ENCODE measurements around the gene TNPO3.

Gene TNPO3

GRCh38 chr7:128912281-128912680, 142.6 kb downstream of the TNPO3 start:
- TF ChIP-seq MYC (IDR thresholded peaks at IDR 0.05; ENCODE audit: low read depth, low read length) = no peak
- TF ChIP-seq, protein P1, sequence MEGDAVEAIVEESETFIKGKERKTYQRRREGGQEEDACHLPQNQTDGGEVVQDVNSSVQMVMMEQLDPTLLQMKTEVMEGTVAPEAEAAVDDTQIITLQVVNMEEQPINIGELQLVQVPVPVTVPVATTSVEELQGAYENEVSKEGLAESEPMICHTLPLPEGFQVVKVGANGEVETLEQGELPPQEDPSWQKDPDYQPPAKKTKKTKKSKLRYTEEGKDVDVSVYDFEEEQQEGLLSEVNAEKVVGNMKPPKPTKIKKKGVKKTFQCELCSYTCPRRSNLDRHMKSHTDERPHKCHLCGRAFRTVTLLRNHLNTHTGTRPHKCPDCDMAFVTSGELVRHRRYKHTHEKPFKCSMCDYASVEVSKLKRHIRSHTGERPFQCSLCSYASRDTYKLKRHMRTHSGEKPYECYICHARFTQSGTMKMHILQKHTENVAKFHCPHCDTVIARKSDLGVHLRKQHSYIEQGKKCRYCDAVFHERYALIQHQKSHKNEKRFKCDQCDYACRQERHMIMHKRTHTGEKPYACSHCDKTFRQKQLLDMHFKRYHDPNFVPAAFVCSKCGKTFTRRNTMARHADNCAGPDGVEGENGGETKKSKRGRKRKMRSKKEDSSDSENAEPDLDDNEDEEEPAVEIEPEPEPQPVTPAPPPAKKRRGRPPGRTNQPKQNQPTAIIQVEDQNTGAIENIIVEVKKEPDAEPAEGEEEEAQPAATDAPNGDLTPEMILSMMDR (IDR thresholded peaks at IDR 0.05; ENCODE audit: low read depth, low read length) = no peak
- TF ChIP-seq, protein P2, sequence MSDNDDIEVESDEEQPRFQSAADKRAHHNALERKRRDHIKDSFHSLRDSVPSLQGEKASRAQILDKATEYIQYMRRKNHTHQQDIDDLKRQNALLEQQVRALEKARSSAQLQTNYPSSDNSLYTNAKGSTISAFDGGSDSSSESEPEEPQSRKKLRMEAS (IDR thresholded peaks at IDR 0.05; ENCODE audit: low read depth, low read length) = no peak
- no peak for TF ChIP-seq POLR2A (IDR thresholded peaks at IDR 0.05; ENCODE audit: extremely low read depth, insufficient read length)
- no peak overlapping the region for H3K4me3 ChIP-seq (ENCODE audit: low read depth, low read length)
- DNase-seq (ENCODE audit: low read depth) = no peak

GRCh38 chr7:128911423-128912031, 143.4 kb downstream of the TNPO3 start:
- DNase-seq (ENCODE audit: low read depth) = peak; percentile 41
- no peak overlapping the region for H3K4me3 ChIP-seq (ENCODE audit: low read depth, low read length)

DNA sequence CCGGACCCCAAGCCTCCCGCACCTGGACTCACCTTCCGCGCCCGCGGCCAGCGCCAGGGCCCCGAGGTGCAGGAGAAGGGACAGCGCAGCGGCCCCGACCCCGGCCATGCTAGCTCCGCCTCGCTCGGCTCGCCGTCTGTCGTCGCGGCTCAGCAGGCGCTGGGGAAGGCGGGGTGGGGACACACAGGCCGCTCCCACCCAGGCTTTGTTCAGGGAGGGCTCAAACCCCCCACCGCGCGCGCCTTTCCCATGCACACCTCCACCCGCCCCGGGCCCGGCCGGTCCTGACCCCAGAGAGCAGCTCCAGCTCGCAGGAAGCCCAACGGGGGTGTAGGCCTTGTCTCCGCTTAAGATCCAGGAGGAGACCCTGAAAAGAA, 144.4 kb downstream of the TNPO3 start, which contains the start of gene KCP:
Gene KCP, minus strand, starts transcription at position 141 of the 377 bp plus-strand sequence. Its CDS starts 33 bp downstream, at position 108.
- no peak within 1 kb of the TSS for H3K4me3 ChIP-seq (ENCODE audit: low read depth, low read length)
- no peak for DNase-seq (ENCODE audit: low read depth)
- TF ChIP-seq, protein P2 (IDR thresholded peaks at IDR 0.05; ENCODE audit: low read depth, low read length) = no peak
- TF ChIP-seq, protein P1 (IDR thresholded peaks at IDR 0.05; ENCODE audit: low read depth, low read length) = no peak
- no peak for TF ChIP-seq MYC (IDR thresholded peaks at IDR 0.05; ENCODE audit: low read depth, low read length)
- TF ChIP-seq POLR2A (IDR thresholded peaks at IDR 0.05; ENCODE audit: extremely low read depth, insufficient read length) = no peak

More at GRCh38 chr7:128911423-128912031, 143.4 kb downstream of the TNPO3 start:
- TF ChIP-seq POLR2A (IDR thresholded peaks at IDR 0.05; ENCODE audit: extremely low read depth, insufficient read length) (no peak), MYC (IDR thresholded peaks at IDR 0.05; ENCODE audit: low read depth, low read length) (no peak)
- TF ChIP-seq, protein P1 (IDR thresholded peaks at IDR 0.05; ENCODE audit: low read depth, low read length) = no peak
- TF ChIP-seq, protein P2 (IDR thresholded peaks at IDR 0.05; ENCODE audit: low read depth, low read length) = no peak

DNA sequence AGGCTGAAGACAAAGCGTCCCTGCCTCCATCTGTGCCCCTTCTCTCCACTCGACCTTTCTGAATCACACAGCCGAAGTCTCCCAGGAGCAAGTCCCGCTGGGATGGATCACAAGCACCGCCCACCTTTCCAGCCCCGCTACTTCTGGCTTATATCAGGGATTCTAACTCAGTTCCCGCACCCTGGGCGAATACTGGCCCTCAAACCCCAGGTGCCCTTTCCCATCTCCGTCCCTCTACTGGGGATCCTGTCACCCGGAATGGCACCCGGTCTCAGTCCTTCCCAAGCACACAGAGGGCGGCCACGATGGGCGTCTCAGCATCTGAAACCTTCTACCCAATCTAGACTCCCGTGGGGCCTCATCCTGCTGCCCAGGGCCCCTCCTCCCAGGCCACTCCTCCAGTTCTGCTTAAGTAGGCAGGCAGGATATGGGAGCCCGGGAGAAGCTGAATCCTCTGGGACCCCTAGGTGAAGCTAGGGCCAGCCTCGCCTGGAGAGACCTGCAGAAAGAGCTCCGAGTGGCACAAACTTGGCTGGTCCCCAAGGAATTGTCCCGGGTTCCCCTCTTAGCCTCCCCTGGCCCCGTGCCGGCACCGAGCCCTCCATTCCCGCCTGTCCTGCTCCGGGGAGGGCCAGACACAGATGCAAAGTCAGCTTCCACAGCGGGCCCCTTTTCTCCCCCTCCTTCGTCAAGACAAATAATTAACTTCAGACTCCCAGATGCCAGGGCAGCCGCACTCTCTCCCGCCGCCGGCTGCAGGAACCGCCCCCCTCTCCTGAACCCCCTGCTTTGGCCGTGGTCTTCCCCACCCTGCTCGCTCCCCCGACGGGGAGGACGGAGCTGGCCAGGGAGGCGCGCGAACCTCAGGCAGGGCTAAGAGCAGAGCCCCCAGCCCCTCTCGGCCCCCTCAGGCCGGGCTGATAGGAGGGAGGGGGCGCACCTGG, 145.0 kb downstream of the TNPO3 start:
- DNase-seq (ENCODE audit: low read depth) = no peak
- TF ChIP-seq, protein P1 (IDR thresholded peaks at IDR 0.05; ENCODE audit: low read depth, low read length) = no peak
- TF ChIP-seq POLR2A (IDR thresholded peaks at IDR 0.05; ENCODE audit: extremely low read depth, insufficient read length) (no peak), MYC (IDR thresholded peaks at IDR 0.05; ENCODE audit: low read depth, low read length) (no peak)
- TF ChIP-seq, protein P2 (IDR thresholded peaks at IDR 0.05; ENCODE audit: low read depth, low read length) = no peak
- H3K4me3 ChIP-seq (ENCODE audit: low read depth, low read length) = no peak overlapping the region

DNA sequence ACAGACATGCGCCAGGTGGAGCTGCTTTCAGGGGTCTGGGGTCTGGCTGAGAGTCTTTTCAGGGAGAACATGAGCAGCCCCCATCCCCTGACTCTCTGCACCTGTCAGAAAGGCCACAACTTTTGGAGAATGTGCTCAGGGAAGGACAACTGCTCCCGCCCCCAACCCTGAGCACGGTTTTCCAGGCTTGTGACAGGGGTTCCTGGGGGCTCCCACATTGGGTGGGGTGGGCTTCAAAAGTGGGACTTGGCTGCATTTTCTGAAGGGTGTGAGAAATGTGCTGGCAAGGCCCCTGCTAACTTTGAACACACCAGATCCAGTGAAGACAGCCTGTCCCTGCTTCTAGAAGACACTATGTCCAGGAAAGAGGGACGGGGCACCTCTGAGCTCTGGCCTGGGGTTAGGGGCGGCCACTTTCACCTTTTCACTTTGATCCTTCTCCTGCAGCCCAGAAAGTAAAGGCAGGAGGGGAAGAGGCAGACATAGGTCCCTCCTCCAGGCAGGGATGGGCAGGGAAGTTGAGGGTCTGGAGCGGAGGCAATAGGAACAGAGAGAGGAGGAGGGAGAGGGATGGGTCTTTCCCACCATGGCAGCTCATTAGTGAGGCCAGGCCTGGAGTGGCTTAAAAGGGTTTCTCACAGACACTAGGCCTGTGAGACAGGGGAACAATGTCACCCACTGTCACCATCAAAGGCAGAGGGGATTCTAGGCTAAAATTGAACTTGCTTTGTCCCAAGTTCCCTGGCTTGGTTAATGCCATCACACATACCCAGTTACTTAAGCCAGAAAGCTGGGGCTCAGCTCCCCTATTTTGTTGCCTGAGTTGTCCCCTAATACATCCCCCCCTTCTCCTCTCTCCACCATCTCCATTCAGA, 145.9 kb downstream of the TNPO3 start:
- DNase-seq (ENCODE audit: low read depth) = no peak
- TF ChIP-seq, protein P1 (IDR thresholded peaks at IDR 0.05; ENCODE audit: low read depth, low read length) = no peak
- TF ChIP-seq POLR2A (IDR thresholded peaks at IDR 0.05; ENCODE audit: extremely low read depth, insufficient read length) (no peak), MYC (IDR thresholded peaks at IDR 0.05; ENCODE audit: low read depth, low read length) (no peak)
- TF ChIP-seq, protein P2 (IDR thresholded peaks at IDR 0.05; ENCODE audit: low read depth, low read length) = no peak
- no peak overlapping the region for H3K4me3 ChIP-seq (ENCODE audit: low read depth, low read length)
